Caco-2 (cell line): ENCODE data around the gene BCAS3. TPM values are rescaled to one million over a fixed set of nuclear protein-coding genes. Genes with fewer than 3 reads are reported as not detected.

ENCODE experiments used
- BruUV-seq: library from RNA; stranded (reverse); fragments of 400-500 nt; replicated peaks from 2 replicates; lab custom pipeline; 2021; lab: Mats Ljungman, UMichigan
- CTCF ChIA-PET: fragments of 300-600 bp; sonication (Branson Sonifier 250); formaldehyde crosslinking; loops from one replicate; lab custom pipeline; 2022; ENCODE audit warnings: antibody characterized with exemption; lab: Charles Lee
- POLR2A ChIA-PET: fragments of 300-600 bp; sonication (Branson Sonifier 250); formaldehyde crosslinking; loops from one replicate; lab custom pipeline; 2022; ENCODE audit warnings: antibody characterized with exemption; lab: Charles Lee
- DNase-seq, 2 experiments: peaks; one replicate each; pipeline versions ENCODE4 v3.0.0 to v3.0.0-alpha.2; 2020 to 2022
- H3K27me3 ChIP-seq: replicated peaks from 2 replicates; pipeline ENCODE4 v1.6.0; 2011; ENCODE audit warnings: low read length; ENCODE audit not compliant: control insufficient read depth, insufficient read depth
- H3K36me3 ChIP-seq: 2 replicates; pipeline ENCODE4 v1.5.1; 2011; ENCODE audit warnings: low read length; ENCODE audit not compliant: control insufficient read depth, insufficient read depth
- H3K4me1 ChIP-seq: fragments of 250-450 bp; sonication (Bioruptor Pico); 2 replicates; pipeline ENCODE4 v1.5.1; 2020; ENCODE audit warnings: mild to moderate bottlenecking
- H3K4me3 ChIP-seq: 2 replicates; pipeline ENCODE4 v1.5.1; 2011; ENCODE audit warnings: low read depth, mild to moderate bottlenecking, control low read depth, low read length
- H3K9me3 ChIP-seq: fragments of 250-450 bp; sonication (Bioruptor Pico); 2 replicates; pipeline ENCODE4 v1.5.1; 2020; ENCODE audit warnings: mild to moderate bottlenecking, moderate library complexity
- H3K27ac Mint-ChIP-seq: one replicate; pipeline ENCODE4 v1.8.0; 2022; ENCODE audit warnings: mixed read lengths; ENCODE audit not compliant: unreplicated experiment
- H3K27me3 Mint-ChIP-seq: one replicate; pipeline ENCODE4 v1.8.0; 2022; ENCODE audit warnings: mixed read lengths; ENCODE audit not compliant: insufficient read depth, unreplicated experiment
- H3K36me3 Mint-ChIP-seq: one replicate; pipeline ENCODE4 v1.8.0; 2022; ENCODE audit warnings: mild to moderate bottlenecking, mixed read lengths; ENCODE audit not compliant: insufficient read depth, unreplicated experiment
- H3K4me1 Mint-ChIP-seq: one replicate; pipeline ENCODE4 v1.8.0; 2022; ENCODE audit warnings: low read depth, mixed read lengths; ENCODE audit not compliant: unreplicated experiment
- H3K4me3 Mint-ChIP-seq: one replicate; pipeline ENCODE4 v1.8.0; 2022; ENCODE audit warnings: mild to moderate bottlenecking, moderate library complexity, mixed read lengths; ENCODE audit not compliant: unreplicated experiment
- H3K9me3 Mint-ChIP-seq: one replicate; pipeline ENCODE4 v1.8.0; 2022; ENCODE audit warnings: mixed read lengths; ENCODE audit not compliant: unreplicated experiment
- intact Hi-C: fragments of 100-400 bp; cut with micrococcal nuclease; formaldehyde crosslinking; loops from one replicate; pipeline ENCODE4 v1.10.0; 2022; ENCODE audit not compliant: unreplicated experiment
- total RNA-seq: library from RNA; stranded (reverse); gene quantifications from 2 replicates; pipeline ENCODE4 v1.2.3, GENCODE V29; 2022
- TF ChIP-seq, protein P1 (sequence below), 2 experiments: fragments of 200-600 bp in 1 of 2; IDR thresholded peaks; 1 replicate in 1 of 2; 2 replicates in 1 of 2; pipeline versions ENCODE4 v1.5.1 to v1.8.0; 2011 to 2022; ENCODE audit warnings: antibody characterized with exemption in 1 of 2, control low read depth in 1 of 2, inconsistent platforms in 1 of 2, low read depth in 1 of 2, low read length in 1 of 2, mild to moderate bottlenecking in 1 of 2, moderate library complexity in 1 of 2; ENCODE audit not compliant: insufficient read depth in 1 of 2, severe bottlenecking in 1 of 2, unreplicated experiment in 1 of 2

Gene BCAS3
- total RNA-seq, 1 experiment from 2014 or later, result 44.1 TPM

DNA sequence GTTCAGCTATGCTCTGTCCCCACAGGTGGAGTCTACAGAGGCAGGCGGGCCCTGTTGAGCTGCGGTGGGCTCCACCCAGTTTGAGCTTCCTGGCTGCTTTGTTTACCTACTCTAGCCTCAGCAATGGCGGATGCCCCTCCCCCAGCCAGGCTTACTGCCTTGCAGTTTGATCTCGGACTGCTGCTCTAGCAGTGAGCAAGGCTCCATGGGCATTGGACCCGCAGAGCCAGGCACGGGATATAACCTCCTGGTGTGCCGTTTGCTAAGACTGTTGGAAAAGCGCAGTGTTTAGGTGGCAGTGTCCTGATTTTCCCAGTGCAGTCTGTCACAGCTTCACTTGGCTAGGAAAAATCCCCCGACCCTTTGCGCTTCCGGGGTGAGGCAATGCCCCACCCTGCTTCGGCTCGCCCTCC is 89.1 kb downstream of the BCAS3 start:
- H3K36me3 Mint-ChIP-seq, result no peaks in the 10 kb centered on the region
- H3K4me3 Mint-ChIP-seq, result no peak overlapping the region
- no peak overlapping the region for H3K27ac Mint-ChIP-seq
- no peaks in the 10 kb centered on the region for H3K27me3 ChIP-seq
- no peaks in the 10 kb centered on the region for H3K9me3 ChIP-seq
- intact Hi-C loops, result no loop called here
- H3K27me3 Mint-ChIP-seq, result peaks cover 4% of the 10 kb centered on the region
- TF ChIP-seq, protein P1, sequence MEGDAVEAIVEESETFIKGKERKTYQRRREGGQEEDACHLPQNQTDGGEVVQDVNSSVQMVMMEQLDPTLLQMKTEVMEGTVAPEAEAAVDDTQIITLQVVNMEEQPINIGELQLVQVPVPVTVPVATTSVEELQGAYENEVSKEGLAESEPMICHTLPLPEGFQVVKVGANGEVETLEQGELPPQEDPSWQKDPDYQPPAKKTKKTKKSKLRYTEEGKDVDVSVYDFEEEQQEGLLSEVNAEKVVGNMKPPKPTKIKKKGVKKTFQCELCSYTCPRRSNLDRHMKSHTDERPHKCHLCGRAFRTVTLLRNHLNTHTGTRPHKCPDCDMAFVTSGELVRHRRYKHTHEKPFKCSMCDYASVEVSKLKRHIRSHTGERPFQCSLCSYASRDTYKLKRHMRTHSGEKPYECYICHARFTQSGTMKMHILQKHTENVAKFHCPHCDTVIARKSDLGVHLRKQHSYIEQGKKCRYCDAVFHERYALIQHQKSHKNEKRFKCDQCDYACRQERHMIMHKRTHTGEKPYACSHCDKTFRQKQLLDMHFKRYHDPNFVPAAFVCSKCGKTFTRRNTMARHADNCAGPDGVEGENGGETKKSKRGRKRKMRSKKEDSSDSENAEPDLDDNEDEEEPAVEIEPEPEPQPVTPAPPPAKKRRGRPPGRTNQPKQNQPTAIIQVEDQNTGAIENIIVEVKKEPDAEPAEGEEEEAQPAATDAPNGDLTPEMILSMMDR (IDR thresholded peaks at IDR 0.05; ENCODE audit: insufficient read depth in 1 of 2, low read depth in 1 of 2, low read length in 1 of 2, severe bottlenecking in 1 of 2, unreplicated experiment in 1 of 2), result no peak
- CTCF ChIA-PET, result interaction anchor here (0.6 kb wide), 1 partner anchor 135 kb away, joined by 3 read pairs; no protein-coding TSS in a partner anchor
- POLR2A ChIA-PET, result no interaction called here
- no peak overlapping the region for H3K4me3 ChIP-seq
- no peaks in the 10 kb centered on the region for H3K36me3 ChIP-seq
- no TSS peak for BruUV-seq
- DNase-seq, result peak; percentile 24 to 42
- H3K9me3 Mint-ChIP-seq, result no peaks in the 10 kb centered on the region
- H3K4me1 Mint-ChIP-seq, result no peaks in the 10 kb centered on the region
- peaks cover 4% of the 10 kb centered on the region; the same call in 1 of the 2 replicates for H3K4me1 ChIP-seq

DNA sequence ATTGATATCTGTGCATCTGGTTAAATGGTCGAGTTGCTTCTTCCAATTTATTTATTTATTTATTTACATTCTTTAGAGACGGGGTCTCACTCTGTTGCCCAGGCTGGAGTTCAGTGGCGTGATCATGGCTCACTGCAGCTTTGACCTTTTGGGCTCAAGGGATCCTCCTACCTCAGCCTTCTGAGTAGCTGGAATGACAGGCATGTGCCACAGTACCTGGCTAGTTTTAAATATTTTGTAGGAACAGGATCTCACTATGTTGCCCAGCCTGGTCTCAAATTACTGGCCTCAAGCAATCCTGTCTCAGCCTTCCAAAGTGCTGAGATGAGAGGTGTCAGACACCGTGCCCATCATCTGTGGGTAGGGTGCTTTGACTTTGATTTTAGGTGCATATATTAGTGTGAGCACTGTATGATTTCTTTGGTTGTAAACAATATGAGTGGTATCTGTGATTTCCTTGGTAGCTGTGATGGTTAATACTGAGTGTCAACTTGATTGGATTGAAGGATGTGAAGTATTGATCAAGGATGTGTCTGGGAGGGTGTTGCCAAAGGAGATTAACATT is 90.2 kb downstream of the BCAS3 start:
- Histone ChIP-seq H3K4me1 (peaks cover 4% of the 10 kb centered on the region; the same call in 1 of the 2 replicates), H3K27me3 (no peaks in the 10 kb centered on the region), H3K36me3 (no peaks in the 10 kb centered on the region), H3K4me3 (no peak overlapping the region), H3K9me3 (no peaks in the 10 kb centered on the region)
- no peak for DNase-seq
- Mint-ChIP-seq H3K4me1 (no peaks in the 10 kb centered on the region), H3K4me3 (no peak overlapping the region), H3K27me3 (peaks cover 4% of the 10 kb centered on the region), H3K27ac (no peak overlapping the region), H3K36me3 (no peaks in the 10 kb centered on the region), H3K9me3 (no peaks in the 10 kb centered on the region)
- POLR2A ChIA-PET, result no interaction called here
- intact Hi-C loops, result no loop called here
- CTCF ChIA-PET, result no interaction called here
- TF ChIP-seq, protein P1 (IDR thresholded peaks at IDR 0.05; ENCODE audit: insufficient read depth in 1 of 2, low read depth in 1 of 2, low read length in 1 of 2, severe bottlenecking in 1 of 2, unreplicated experiment in 1 of 2), result no peak
- BruUV-seq, result no TSS peak

DNA sequence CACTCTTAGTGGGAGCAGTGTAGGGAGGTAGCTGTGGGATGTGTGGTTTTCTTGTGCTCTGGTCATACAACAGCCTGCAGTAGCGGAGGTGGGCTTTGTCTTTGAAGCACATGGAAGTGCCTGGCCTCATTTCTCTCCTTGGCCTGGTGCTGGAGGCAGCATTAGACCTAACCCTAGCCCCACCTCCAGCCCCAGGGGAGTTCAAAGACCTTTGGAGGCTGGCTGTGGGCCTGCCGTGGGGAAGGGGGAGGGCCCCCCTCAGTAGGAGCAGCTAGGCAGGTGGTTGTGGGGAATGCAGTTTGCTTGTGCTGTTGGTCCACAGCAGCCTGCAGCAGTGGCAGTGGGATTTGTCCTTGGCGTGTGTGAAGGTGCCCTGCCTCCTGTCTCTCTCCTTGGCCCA is 91.7 kb downstream of the BCAS3 start:
- DNase-seq, result peak in 1 of 2 experiments; percentile 7
- peaks cover 4% of the 10 kb centered on the region; the same call in 1 of the 2 replicates for H3K4me1 ChIP-seq
- H3K4me3 Mint-ChIP-seq, result no peak overlapping the region
- no TSS peak for BruUV-seq
- TF ChIP-seq, protein P1 (IDR thresholded peaks at IDR 0.05; ENCODE audit: insufficient read depth in 1 of 2, low read depth in 1 of 2, low read length in 1 of 2, severe bottlenecking in 1 of 2, unreplicated experiment in 1 of 2), result no peak
- intact Hi-C loops, result no loop called here
- no peaks in the 10 kb centered on the region for H3K36me3 ChIP-seq
- H3K9me3 ChIP-seq, result no peaks in the 10 kb centered on the region
- no peaks in the 10 kb centered on the region for H3K9me3 Mint-ChIP-seq
- no peaks in the 10 kb centered on the region for H3K27me3 ChIP-seq
- ChIA-PET CTCF (no interaction called here), POLR2A (no interaction called here)
- H3K4me1 Mint-ChIP-seq, result no peaks in the 10 kb centered on the region
- no peak overlapping the region for H3K4me3 ChIP-seq
- no peaks in the 10 kb centered on the region for H3K36me3 Mint-ChIP-seq
- H3K27me3 Mint-ChIP-seq, result peaks cover 2% of the 10 kb centered on the region
- H3K27ac Mint-ChIP-seq, result no peak overlapping the region
